HepG2 (cell line): ENCODE results near the gene MPC1. TPM values are rescaled to one million over a fixed set of nuclear protein-coding genes. Genes with fewer than 3 reads are reported as not detected.
A peak's percentile ranks its signal among the peaks of the same experiment; 100 is the strongest.

ENCODE experiments used
- ATAC-seq: fragments of 200-7000 bp; cut with Tn5 transposase; 3 replicates; pipeline ENCODE4 v1.9.1; 2020; ENCODE audit warnings: mild to moderate bottlenecking, moderate library complexity
- BruUV-seq: library from RNA; stranded (reverse); fragments of 400-500 nt; replicated peaks from 2 replicates; lab custom pipeline; 2021; lab: Mats Ljungman, UMichigan
- CTCF ChIA-PET: fragments of 300-600 bp; formaldehyde crosslinking; extraction: SDS; loops from one replicate; lab custom pipeline; 2021; ENCODE audit warnings: low total read pairs, inconsistent platforms, low intra/inter-chr PET ratio; lab: Yijun Ruan, JAX
- POLR2A ChIA-PET: fragments of 350-600 bp; sonication (Branson Sonifier 250); formaldehyde crosslinking; loops from one replicate; lab custom pipeline; 2020; ENCODE audit warnings: antibody characterized with exemption, inconsistent platforms; lab: Yijun Ruan, JAX
- DNase-seq: peaks from one replicate; pipeline ENCODE4 v3.0.0-alpha.2; 2015; ENCODE audit warnings: low spot score
- FAIRE-seq: peaks from 3 replicates; lab custom pipeline; 2011; peaks lifted over from hg19 to GRCh38; lab: Jason Lieb, UNC
- H2AFZ ChIP-seq: one replicate; pipeline ENCODE4 v1.6.1; 2011; ENCODE audit warnings: low read length, inconsistent platforms
- H3K27ac ChIP-seq: fragments of 300-600 bp; 3 replicates; pipeline ENCODE4 v1.8.0; 2011; ENCODE audit warnings: mixed run types, mild to moderate bottlenecking, mixed read lengths, low read length, inconsistent platforms; ENCODE audit not compliant: insufficient read depth; ENCODE audit errors: extremely low read length
- H3K27me3 ChIP-seq, 2 experiments: fragments of 200-600 bp in 1 of 2; 2 replicates in 1 of 2; 3 replicates in 1 of 2; pipeline versions ENCODE4 v1.6.0 to v1.8.0; 2011; ENCODE audit warnings: low read length in 2 of 2, mild to moderate bottlenecking in 2 of 2, moderate library complexity in 2 of 2, inconsistent platforms in 1 of 2; ENCODE audit not compliant: insufficient read depth in 2 of 2, control insufficient read depth in 1 of 2
- H3K36me3 ChIP-seq, 2 experiments: fragments of 200-600 bp in 1 of 2; replicated peaks in 1 of 2; 2 replicates in 1 of 2; 3 replicates in 1 of 2; pipeline versions ENCODE4 v1.5.1 to v1.8.0; 2011; ENCODE audit warnings: low read length in 2 of 2, inconsistent platforms in 1 of 2; ENCODE audit not compliant: insufficient read depth in 2 of 2, control insufficient read depth in 1 of 2
- H3K4me1 ChIP-seq: 2 replicates; pipeline ENCODE4 v1.5.1; 2012; ENCODE audit warnings: low read length, inconsistent platforms; ENCODE audit not compliant: insufficient read depth
- H3K4me2 ChIP-seq: 2 replicates; pipeline ENCODE4 v1.6.0; 2011; ENCODE audit warnings: low read depth, low read length, inconsistent platforms
- H3K4me3 ChIP-seq, 3 experiments: fragments of 200-600 bp in 1 of 3; sonication (generic), shearing (Covaris generic) in 1 of 3; replicated peaks in 1 of 3; 2 replicates each; pipeline ENCODE4 v1.5.1; 2011 to 2016; ENCODE audit warnings: low read length in 3 of 3, inconsistent platforms in 2 of 3, low read depth in 2 of 3, mild to moderate bottlenecking in 2 of 3, control low read depth in 1 of 3, mixed read lengths in 1 of 3; ENCODE audit not compliant: insufficient read depth in 1 of 3
- H3K79me2 ChIP-seq: one replicate; pipeline ENCODE4 v1.6.1; 2011; ENCODE audit warnings: low read length, inconsistent platforms; ENCODE audit not compliant: insufficient read depth
- H3K9ac ChIP-seq: 2 replicates; pipeline ENCODE4 v1.6.0; 2011; ENCODE audit warnings: mild to moderate bottlenecking, low read depth, low read length, inconsistent platforms; ENCODE audit not compliant: insufficient read depth
- H3K9me3 ChIP-seq: 2 replicates; pipeline ENCODE4 v1.5.1; 2012; ENCODE audit warnings: mild to moderate bottlenecking, low read length
- H4K20me1 ChIP-seq: 2 replicates; pipeline ENCODE4 v1.6.0; 2011; ENCODE audit warnings: inconsistent platforms, mild to moderate bottlenecking, low read length, moderate library complexity; ENCODE audit not compliant: insufficient read depth
- EZH2 ChIP-seq: conservative IDR thresholded peaks from 2 replicates; pipeline ENCODE4 v1.6.1; 2012; ENCODE audit warnings: mild to moderate bottlenecking, low read depth, low read length, moderate library complexity
- FOSL2 ChIP-seq: sonication (generic); formaldehyde crosslinking; IDR thresholded peaks from 2 replicates; pipeline ENCODE4 v1.4.0; 2020; ENCODE audit warnings: missing genetic modification reagents
- GMEB2 ChIP-seq: IDR thresholded peaks from 2 replicates; pipeline ENCODE4 v1.6.1; 2016; ENCODE audit warnings: missing biosample characterization, missing genetic modification reagents, low read depth
- KDM5B ChIP-seq: sonication (generic); formaldehyde crosslinking; IDR thresholded peaks from 2 replicates; pipeline ENCODE4 v1.4.0; 2020; ENCODE audit warnings: missing genetic modification reagents, mild to moderate bottlenecking, borderline replicate concordance
- MLXIP ChIP-seq: sonication (generic); formaldehyde crosslinking; IDR thresholded peaks from 2 replicates; pipeline ENCODE4 v1.9.0; 2021; ENCODE audit warnings: missing genetic modification reagents, borderline replicate concordance
- NFE2L2 ChIP-seq: fragments of 150-350 bp; IDR thresholded peaks from 2 replicates; pipeline ENCODE4 v1.6.1; 2014; ENCODE audit warnings: low read length
- RBFOX2 ChIP-seq: fragments of 200-400 bp; formaldehyde crosslinking; IDR thresholded peaks from 2 replicates; pipeline ENCODE4 v1.6.1; 2017; ENCODE audit warnings: low read depth, mild to moderate bottlenecking, low read length
- RCOR2 ChIP-seq: IDR thresholded peaks from 2 replicates; pipeline ENCODE4 v1.6.1; 2016; ENCODE audit warnings: missing biosample characterization, missing genetic modification reagents
- SP140L ChIP-seq: sonication (generic); formaldehyde crosslinking; IDR thresholded peaks from 2 replicates; pipeline ENCODE4 v1.4.0; 2020; ENCODE audit warnings: missing genetic modification reagents, borderline replicate concordance
- UBTF ChIP-seq: sonication (generic); formaldehyde crosslinking; IDR thresholded peaks from 2 replicates; pipeline ENCODE4 v1.4.0; 2020; ENCODE audit warnings: mild to moderate bottlenecking, missing genetic modification reagents
- ZBTB3 ChIP-seq: sonication (generic); formaldehyde crosslinking; IDR thresholded peaks from 2 replicates; pipeline ENCODE4 v1.4.0; 2020; ENCODE audit warnings: low read depth, mild to moderate bottlenecking, moderate library complexity, missing genetic modification reagents, borderline replicate concordance
- ZNF576 ChIP-seq: sonication (generic); formaldehyde crosslinking; IDR thresholded peaks from 2 replicates; pipeline ENCODE4 v1.4.0; 2020; ENCODE audit warnings: mild to moderate bottlenecking, missing genetic modification reagents
- ZNF607 ChIP-seq: sonication (generic); formaldehyde crosslinking; IDR thresholded peaks from 2 replicates; pipeline ENCODE4 v1.5.1; 2020; ENCODE audit warnings: missing genetic modification reagents, mild to moderate bottlenecking, borderline replicate concordance
- ZNF740 ChIP-seq: sonication (generic); formaldehyde crosslinking; IDR thresholded peaks from 2 replicates; pipeline ENCODE4 v1.4.0; 2020; ENCODE audit warnings: missing genetic modification reagents
- ZNF850 ChIP-seq: sonication (generic); formaldehyde crosslinking; conservative IDR thresholded peaks from 2 replicates; pipeline ENCODE4 v1.9.0; 2021; ENCODE audit warnings: mild to moderate bottlenecking, missing genetic modification reagents
- WGBS: methylation state at CpG from one replicate; pipeline ENCODE4 v1.1.6; 2017; ENCODE audit warnings: low lambda C conversion rate; 5-methylcytosine and 5-hydroxymethylcytosine counted together
- in situ Hi-C: cut with HindIII; loops from 2 replicates; pipeline ENCODE4 v1.10.0; 2017; ENCODE audit warnings: low pct_unique_long_range_greater_than_20kb; ENCODE audit not compliant: extremely low pct_ligation_motif_present
- intact Hi-C: fragments of 100-400 bp; cut with micrococcal nuclease; formaldehyde crosslinking; loops from one replicate; pipeline ENCODE4 v1.10.0; 2022; ENCODE audit not compliant: unreplicated experiment
- polyA plus RNA-seq, 8 experiments: library from polyadenylated mRNA; depleted of rRNA in 3 of 8; stranded (reverse) in 7 of 8; unstranded in 1 of 8; fragments of >200 nt; fragmentation: Illumina TruSeq in 4 of 8; extraction: Trizol in 4 of 8; gene quantifications; 2 replicates each; pipeline versions ENCODE4 v1.2.1 to v1.2.3, GENCODE V29; 2011 to 2016; ENCODE audit warnings: low read depth in 4 of 8, missing spikeins in 1 of 8, mixed read lengths in 1 of 8; ENCODE audit not compliant: insufficient read depth in 1 of 8
- total RNA-seq, 5 experiments: library from RNA; depleted of rRNA; stranded (reverse); fragments of >200 nt; fragmentation: Illumina TruSeq; extraction: Trizol; gene quantifications; 2 replicates each; pipeline ENCODE4 v1.2.3, GENCODE V29; 2016; ENCODE audit warnings: low read depth in 1 of 5

Gene MPC1
- total and polyA plus RNA-seq, 2 of the 13 experiments (the other 11 are each of a cell fraction or from before 2014, with no cell fraction given): 189 to 214 TPM

- Histone ChIP-seq H3K79me2 (peaks cover 57% of the 10 kb centered on the region), H4K20me1 (peaks cover 30% of the 10 kb centered on the region), H3K4me3 (peak within 1 kb of the TSS; percentile 89 to 99 (median 98)), H3K27me3 (no peaks in the 10 kb centered on the region; a peak in 1 of 5 replicates), H3K27ac (peak within 1 kb of the TSS; percentile 80), H3K4me1 (peaks cover 78% of the 10 kb centered on the region), H3K4me2 (peak within 1 kb of the TSS; percentile 78), H2AFZ (no peak within 1 kb of the TSS), H3K9me3 (no peaks in the 10 kb centered on the region), H3K9ac (peak within 1 kb of the TSS; percentile 98), H3K36me3 (peaks cover 4 to 23% of the 10 kb centered on the region in 2 experiments; a peak in 4 of 5 replicates)
- intact Hi-C loops (loop anchor here (1.0 kb wide), 2 partner anchors 19 to 41 kb away; no protein-coding TSS in a partner anchor), in situ Hi-C loops (no loop called here)
- BruUV-seq: TSS peak; percentile 87
- FAIRE-seq (peak; percentile 30), DNase-seq (peak; percentile 77), ATAC-seq (peak; percentile 97)
- POLR2A ChIA-PET: interaction anchor here (0.7 to 2.7 kb wide), 12 partner anchors 12 to 285 kb away, joined by 3 to 24 read pairs (median 6); no protein-coding TSS in a partner anchor
- 0% methylated on average over 30 of the region's 73 CpGs for WGBS
- CTCF ChIA-PET: no interaction called here
- TF ChIP-seq FOSL2 (peak; percentile 67), ZNF850 (CRISPR knock-in tag) (no peak), KDM5B (CRISPR knock-in tag) (peak; percentile 98), SP140L (CRISPR knock-in tag) (peak; percentile 74), RCOR2 (CRISPR knock-in tag) (no peak), NFE2L2 (no peak), ZNF740 (CRISPR knock-in tag) (0 out of 2 replicates have a peak, but pooled peaks have one; percentile 24), ZBTB3 (CRISPR knock-in tag) (peak; percentile 89; the same call in 1 of the 2 replicates), UBTF (CRISPR knock-in tag) (peak; percentile 95), MLXIP (peak; percentile 66; the same call in 1 of the 2 replicates), ZNF576 (0 out of 2 replicates have a peak, but pooled peaks have one; percentile 74), GMEB2 (CRISPR knock-in tag) (peak; percentile 80), RBFOX2 (peak; percentile 100), EZH2 (no peak), ZNF607 (CRISPR knock-in tag) (peak; percentile 97)
Measured at GRCh38 chr6:166342349-166343149, 40.2 kb downstream of the MPC1 start, which contains the start of gene SFT2D1. Gene SFT2D1 (minus strand): TSS chr6:166342545. CDS start chr6:166342481, 64 bp downstream.
